Measurements from ENCODE around the gene SYT13. TPM values are rescaled to one million over a fixed set of nuclear protein-coding genes. Genes with fewer than 3 reads are reported as not detected.

The SYT13 gene
- total and polyA plus RNA-seq, 9 donors, result 0.13 to 1.0 (median 0.43) TPM; not detected in 4

GRCh38 chr11:45226901-45227300 lies 59.2 kb downstream of the SYT13 start:
- intact Hi-C loops (cut with DNase I), result no loop called here
- Histone ChIP-seq H3K36me3 (no peaks in the 10 kb centered on the region), H3K4me3 (no peak overlapping the region)

GRCh38 chr11:45225961-45226871 lies 59.9 kb downstream of the SYT13 start:
- intact Hi-C loops (cut with DNase I), result no loop called here
- DNase-seq, result no peak
- no peaks in the 10 kb centered on the region for H3K9me3 ChIP-seq
- 97 to 98% (median 97%) methylated on average over 38 to 39 of the region's 39 CpGs for WGBS, 3 donors
- no peaks in the 10 kb centered on the region for H3K36me3 ChIP-seq
- TF ChIP-seq EP300 (IDR thresholded peaks at IDR 0.05), result no peak
- TF ChIP-seq CTCF (IDR thresholded peaks at IDR 0.05), result no peak
- TF ChIP-seq POLR2A (IDR thresholded peaks at IDR 0.05), result no peak
- no peaks in the 10 kb centered on the region for H3K27me3 ChIP-seq
- no peak overlapping the region for H3K4me3 ChIP-seq
- no peaks in the 10 kb centered on the region for H3K4me1 ChIP-seq (ENCODE audit: insufficient read depth)
- no peak overlapping the region for H3K27ac ChIP-seq

More at GRCh38 chr11:45226901-45227300, 59.2 kb downstream of the SYT13 start:
- TF ChIP-seq POLR2A (IDR thresholded peaks at IDR 0.05) (no peak), CTCF (IDR thresholded peaks at IDR 0.05) (no peak), EP300 (IDR thresholded peaks at IDR 0.05) (no peak)
- Histone ChIP-seq H3K9me3 (no peaks in the 10 kb centered on the region), H3K4me1 (ENCODE audit: insufficient read depth) (no peaks in the 10 kb centered on the region), H3K27ac (no peak overlapping the region), H3K27me3 (no peaks in the 10 kb centered on the region)
- 96 to 99% (median 97%) methylated on average over 21 of the region's 21 CpGs for WGBS, 3 donors
- DNase-seq, result no peak

- Histone ChIP-seq H3K27ac (no peak overlapping the region), H3K36me3 (no peaks in the 10 kb centered on the region), H3K9me3 (no peaks in the 10 kb centered on the region), H3K4me1 (ENCODE audit: insufficient read depth) (no peaks in the 10 kb centered on the region), H3K27me3 (no peaks in the 10 kb centered on the region), H3K4me3 (no peak overlapping the region)
- DNase-seq, result no peak
- TF ChIP-seq CTCF (IDR thresholded peaks at IDR 0.05) (no peak), POLR2A (IDR thresholded peaks at IDR 0.05) (no peak), EP300 (IDR thresholded peaks at IDR 0.05) (no peak)
- intact Hi-C loops (cut with DNase I), result no loop called here
- WGBS, 3 donors, result 79 to 93% (median 81%) methylated on average over 1 of the region's 1 CpG
Observed at GRCh38 chr11:45225277-45225676, 60.9 kb downstream of the SYT13 start.

- no peaks in the 10 kb centered on the region for H3K36me3 ChIP-seq
- no peak overlapping the region for H3K27ac ChIP-seq
- 91 to 95% (median 94%) methylated on average over 11 of the region's 11 CpGs for WGBS, 3 donors
- intact Hi-C loops (cut with DNase I), result no loop called here
- no peaks in the 10 kb centered on the region for H3K4me1 ChIP-seq (ENCODE audit: insufficient read depth)
- no peaks in the 10 kb centered on the region for H3K27me3 ChIP-seq
- no peak overlapping the region for H3K4me3 ChIP-seq
- H3K9me3 ChIP-seq, result no peaks in the 10 kb centered on the region
- no peak for DNase-seq
- TF ChIP-seq POLR2A (IDR thresholded peaks at IDR 0.05) (no peak), CTCF (IDR thresholded peaks at IDR 0.05) (no peak), EP300 (IDR thresholded peaks at IDR 0.05) (no peak)
Observed at GRCh38 chr11:45224766-45225165, 61.4 kb downstream of the SYT13 start.
